SK-N-SH (cell line): Measurements from ENCODE around the gene FNDC3B. TPM values are rescaled to one million over a fixed set of nuclear protein-coding genes. Genes with fewer than 3 reads are reported as not detected.
A peak's percentile ranks its signal among the peaks of the same experiment; 100 is the strongest.

Source experiments
- CTCF ChIA-PET: fragments of 300-600, 350-600 bp; formaldehyde crosslinking; extraction: SDS; loops from one replicate; lab custom pipeline; 2021; lab: Yijun Ruan, JAX
- POLR2A ChIA-PET: fragments of 350-600 bp; sonication (Branson Sonifier 250); formaldehyde crosslinking; extraction: SDS; loops from one replicate; lab custom pipeline; 2020; ENCODE audit warnings: antibody characterized with exemption, inconsistent platforms; lab: Yijun Ruan, JAX
- DNase-seq: peaks from one replicate; pipeline ENCODE4 v3.0.0; 2012
- H2AFZ ChIP-seq: fragments of 200-600 bp; sonication (generic); 2 replicates; pipeline ENCODE4 v1.8.1; 2016; ENCODE audit warnings: antibody characterized with exemption, mild to moderate bottlenecking, low read depth
- H3F3A ChIP-seq: fragments of 200-600 bp; sonication (generic); replicated peaks from 2 replicates; pipeline ENCODE3; 2016; ENCODE audit warnings: antibody characterized with exemption, mild to moderate bottlenecking; ENCODE audit not compliant: insufficient read depth
- H3K27ac ChIP-seq, 2 experiments: fragments of 200-500 bp in 1 of 2; fragments of 200-600 bp in 1 of 2; sonication (Bioruptor generic) in 1 of 2; sonication (generic), shearing (Covaris generic) in 1 of 2; 2 replicates each; pipeline versions ENCODE4 v1.5.1 to v1.6.1; 2014 to 2016; ENCODE audit warnings: low read depth in 2 of 2, inconsistent platforms in 1 of 2, low read length in 1 of 2, mild to moderate bottlenecking in 1 of 2, mixed read lengths in 1 of 2
- H3K27me3 ChIP-seq: fragments of 200-600 bp; sonication (generic), shearing (Covaris generic); 2 replicates; pipeline ENCODE4 v1.6.1; 2016; ENCODE audit warnings: mixed run types; ENCODE audit not compliant: insufficient read depth
- H3K36me3 ChIP-seq, 2 experiments: fragments of 200-500 bp in 1 of 2; fragments of 200-600 bp in 1 of 2; sonication (Bioruptor generic) in 1 of 2; sonication (generic) in 1 of 2; replicated peaks in 1 of 2; 2 replicates each; pipeline versions ENCODE3 to v1.5.1; 2014 to 2016; ENCODE audit warnings: low read length in 1 of 2, mild to moderate bottlenecking in 1 of 2; ENCODE audit not compliant: insufficient read depth in 2 of 2, control insufficient read depth in 1 of 2
- H3K4me1 ChIP-seq, 2 experiments: fragments of 200-500 bp in 1 of 2; fragments of 200-600 bp in 1 of 2; sonication (Bioruptor generic) in 1 of 2; sonication (generic), shearing (Covaris generic) in 1 of 2; 2 replicates each; pipeline versions ENCODE4 v1.5.1 to v1.6.1; 2014 to 2016; ENCODE audit warnings: low read depth in 1 of 2, low read length in 1 of 2, mixed run types in 1 of 2; ENCODE audit not compliant: insufficient read depth in 2 of 2, control insufficient read depth in 1 of 2
- H3K4me2 ChIP-seq: fragments of 200-600 bp; sonication (generic), shearing (Covaris generic); 2 replicates; pipeline ENCODE4 v1.6.1; 2017; ENCODE audit warnings: mixed run types
- H3K4me3 ChIP-seq, 2 experiments: fragments of 200-500 bp in 1 of 2; fragments of 200-600 bp in 1 of 2; sonication (Bioruptor generic) in 1 of 2; sonication (generic), shearing (Covaris generic) in 1 of 2; 2 replicates each; pipeline versions ENCODE4 v1.5.1 to v1.8.1; 2014 to 2016; ENCODE audit warnings: low read depth in 2 of 2, inconsistent platforms in 1 of 2, low read length in 1 of 2, mild to moderate bottlenecking in 1 of 2, mixed read lengths in 1 of 2, moderate library complexity in 1 of 2
- H3K79me2 ChIP-seq: fragments of 200-600 bp; sonication (generic); 2 replicates; pipeline ENCODE4 v1.8.1; 2017; ENCODE audit warnings: mild to moderate bottlenecking; ENCODE audit not compliant: insufficient read depth
- H3K9ac ChIP-seq: fragments of 200-600 bp; sonication (generic); 2 replicates; pipeline ENCODE4 v1.6.1; 2017; ENCODE audit warnings: mixed run types
- H3K9me2 ChIP-seq: fragments of 200-600 bp; sonication (generic); 2 replicates; pipeline ENCODE4 v1.6.1; 2017; ENCODE audit warnings: mixed run types
- H3K9me3 ChIP-seq: fragments of 200-600 bp; sonication (generic); 2 replicates; pipeline ENCODE4 v1.6.1; 2017; ENCODE audit warnings: mixed run types, mild to moderate bottlenecking, moderate library complexity
- H4K20me1 ChIP-seq: fragments of 200-600 bp; sonication (generic); 2 replicates; pipeline ENCODE4 v1.6.1; 2017; ENCODE audit warnings: mild to moderate bottlenecking, mixed run types; ENCODE audit not compliant: insufficient read depth
- FOSL2 ChIP-seq: IDR thresholded peaks from 2 replicates; pipeline ENCODE4 v1.4.0; 2012; ENCODE audit warnings: low read depth, mild to moderate bottlenecking, moderate library complexity, borderline replicate concordance
- FOXJ3 ChIP-seq: sonication (generic); formaldehyde crosslinking; IDR thresholded peaks from 2 replicates; pipeline ENCODE4 v1.5.1; 2020; ENCODE audit warnings: mild to moderate bottlenecking, missing genetic modification reagents
- NFIC ChIP-seq: IDR thresholded peaks from 2 replicates; pipeline ENCODE4 v1.4.0; 2012; ENCODE audit warnings: borderline replicate concordance
- NRF1 ChIP-seq: IDR thresholded peaks from 2 replicates; pipeline ENCODE4 v1.6.1; 2012; ENCODE audit warnings: low read depth, mild to moderate bottlenecking, low read length
- POLR2AphosphoS5 ChIP-seq: IDR thresholded peaks from 2 replicates; pipeline ENCODE4 v1.6.1; 2012; ENCODE audit warnings: low read depth, low read length
- RFX5 ChIP-seq: IDR thresholded peaks from 2 replicates; pipeline ENCODE4 v1.6.1; 2012; ENCODE audit warnings: mild to moderate bottlenecking, improper control_type of control experiment, low read length
- RXRA ChIP-seq: IDR thresholded peaks from 2 replicates; pipeline ENCODE4 v1.4.0; 2012; ENCODE audit warnings: low read depth, mild to moderate bottlenecking, borderline replicate concordance
- SIN3A ChIP-seq: IDR thresholded peaks from 2 replicates; pipeline ENCODE4 v1.6.1; 2012; ENCODE audit warnings: low read depth, mild to moderate bottlenecking, low read length, moderate library complexity, borderline replicate concordance
- SMC3 ChIP-seq: IDR thresholded peaks from 2 replicates; pipeline ENCODE4 v1.6.1; 2012; ENCODE audit warnings: low read depth, low read length, improper control_type of control experiment
- TAF1 ChIP-seq: IDR thresholded peaks from 2 replicates; pipeline ENCODE4 v1.6.1; 2012; ENCODE audit warnings: low read depth, mild to moderate bottlenecking, low read length, moderate library complexity, borderline replicate concordance
- TCF12 ChIP-seq: IDR thresholded peaks from 2 replicates; pipeline ENCODE4 v1.4.0; 2012
- TEAD4 ChIP-seq: IDR thresholded peaks from 2 replicates; pipeline ENCODE4 v1.4.0; 2012; ENCODE audit warnings: mild to moderate bottlenecking, borderline replicate concordance; ENCODE audit not compliant: insufficient read depth
- YY1 ChIP-seq: IDR thresholded peaks from 2 replicates; pipeline ENCODE4 v1.4.0; 2012; ENCODE audit warnings: low read depth, mild to moderate bottlenecking
- WGBS: methylation state at CpG from one replicate; pipeline ENCODE4 v1.1.6; 2017; ENCODE audit warnings: low lambda C conversion rate; 5-methylcytosine and 5-hydroxymethylcytosine counted together
- polyA plus RNA-seq, 3 experiments: library from polyadenylated mRNA; depleted of rRNA; stranded (reverse); fragments of >200 nt; gene quantifications; 2 replicates each; pipeline ENCODE4 v1.2.3, GENCODE V29; 2012
- TF ChIP-seq, protein P1 (sequence below): IDR thresholded peaks from 2 replicates; pipeline ENCODE4; 2012
- TF ChIP-seq, protein P2 (sequence below): IDR thresholded peaks from 2 replicates; pipeline ENCODE4 v1.4.0; 2012; ENCODE audit warnings: low read depth, borderline replicate concordance
- TF ChIP-seq, protein P3 (sequence below): IDR thresholded peaks from 2 replicates; pipeline ENCODE4 v1.4.0; 2012; ENCODE audit warnings: low read depth, borderline replicate concordance
- TF ChIP-seq, protein P4 (sequence below): fragments of 150-350 bp; IDR thresholded peaks from 2 replicates; pipeline ENCODE4 v1.6.1; 2016; ENCODE audit warnings: mild to moderate bottlenecking, low read depth, low read length
- TF ChIP-seq, protein P5 (sequence below): fragments of 150-350 bp; IDR thresholded peaks from 2 replicates; pipeline ENCODE4 v1.6.1; 2017; ENCODE audit warnings: antibody characterized with exemption, low read length, low read depth, borderline replicate concordance

FNDC3B gene
- polyA plus RNA-seq, 1 of the 3 experiments (the other 2 are of a cell fraction), result 10.4 TPM

DNA sequence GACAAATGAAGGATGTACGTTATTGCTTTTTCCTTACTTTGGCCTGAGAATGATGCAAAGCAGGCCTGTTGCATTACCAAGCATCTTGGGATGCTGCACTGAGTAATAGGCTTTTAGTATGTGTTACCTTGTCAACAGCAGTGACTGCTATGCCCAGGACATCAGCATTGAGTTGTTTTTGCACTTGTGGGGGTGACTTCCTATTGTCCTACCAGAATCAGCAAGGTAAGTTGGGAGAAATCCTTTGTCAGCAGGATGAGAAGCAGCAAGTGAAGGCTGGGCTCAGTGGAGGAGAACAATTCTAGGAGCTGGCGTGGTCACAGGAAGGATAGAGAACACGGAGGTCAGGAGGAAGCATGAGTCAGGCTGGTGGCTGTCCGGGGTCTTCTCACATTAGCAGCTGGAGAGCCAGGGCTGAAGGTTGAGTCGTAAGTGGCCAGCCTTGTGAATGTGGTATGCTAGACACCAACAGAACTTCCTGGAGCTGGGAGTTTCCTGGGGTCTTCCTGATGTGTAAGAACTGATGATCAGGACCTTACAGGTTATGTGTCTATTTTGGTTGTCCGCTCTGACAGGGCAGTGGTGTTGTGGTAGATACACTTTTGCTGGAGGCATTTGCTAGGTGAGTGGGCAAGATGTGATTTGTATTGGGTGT, 142.7 kb downstream of the FNDC3B start:
- H3K27ac ChIP-seq, result peak overlapping the region in 1 of 2 experiments; percentile 61; a peak in 2 of 4 replicates
- 0 out of 2 replicates have a peak, but pooled peaks have one; percentile 33 for TF ChIP-seq FOSL2
- TF ChIP-seq SMC3, result no peak
- TF ChIP-seq, protein P1, sequence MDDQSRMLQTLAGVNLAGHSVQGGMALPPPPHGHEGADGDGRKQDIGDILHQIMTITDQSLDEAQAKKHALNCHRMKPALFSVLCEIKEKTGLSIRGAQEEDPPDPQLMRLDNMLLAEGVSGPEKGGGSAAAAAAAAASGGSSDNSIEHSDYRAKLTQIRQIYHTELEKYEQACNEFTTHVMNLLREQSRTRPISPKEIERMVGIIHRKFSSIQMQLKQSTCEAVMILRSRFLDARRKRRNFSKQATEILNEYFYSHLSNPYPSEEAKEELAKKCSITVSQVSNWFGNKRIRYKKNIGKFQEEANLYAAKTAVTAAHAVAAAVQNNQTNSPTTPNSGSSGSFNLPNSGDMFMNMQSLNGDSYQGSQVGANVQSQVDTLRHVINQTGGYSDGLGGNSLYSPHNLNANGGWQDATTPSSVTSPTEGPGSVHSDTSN, result 0 out of 2 replicates have a peak, but pooled peaks have one; percentile 33
- 0 out of 2 replicates have a peak, but pooled peaks have one; percentile 28 for TF ChIP-seq TCF12
- TF ChIP-seq TAF1, result no peak
- TF ChIP-seq, all 33 proteins: peak for 3
- H3K79me2 ChIP-seq, result peaks cover 99% of the 10 kb centered on the region
- H3K4me1 ChIP-seq, result peaks cover 6 to 15% of the 10 kb centered on the region in 2 experiments
- H3K36me3 ChIP-seq, result peaks cover 0 to 14% of the 10 kb centered on the region in 2 experiments
- no peak overlapping the region for H3K9ac ChIP-seq
- H3K4me3 ChIP-seq, result 0 out of 4 replicates have a peak overlapping the region, but pooled peaks of 1 of the 2 experiments have one; percentile 8
- POLR2A ChIA-PET, result no interaction called here
- CTCF ChIA-PET, result no interaction called here
- H3F3A ChIP-seq, result peaks cover 17% of the 10 kb centered on the region
- no peaks in the 10 kb centered on the region for H3K27me3 ChIP-seq
- no peaks in the 10 kb centered on the region for H3K9me2 ChIP-seq
- peak overlapping the region; percentile 49 for H3K4me2 ChIP-seq
- WGBS, result 38% methylated on average over 6 of the region's 6 CpGs
- no peak for DNase-seq
- H2AFZ ChIP-seq, result no peak overlapping the region
- H4K20me1 ChIP-seq, result peaks cover 64% of the 10 kb centered on the region
- H3K9me3 ChIP-seq, result no peaks in the 10 kb centered on the region

DNA sequence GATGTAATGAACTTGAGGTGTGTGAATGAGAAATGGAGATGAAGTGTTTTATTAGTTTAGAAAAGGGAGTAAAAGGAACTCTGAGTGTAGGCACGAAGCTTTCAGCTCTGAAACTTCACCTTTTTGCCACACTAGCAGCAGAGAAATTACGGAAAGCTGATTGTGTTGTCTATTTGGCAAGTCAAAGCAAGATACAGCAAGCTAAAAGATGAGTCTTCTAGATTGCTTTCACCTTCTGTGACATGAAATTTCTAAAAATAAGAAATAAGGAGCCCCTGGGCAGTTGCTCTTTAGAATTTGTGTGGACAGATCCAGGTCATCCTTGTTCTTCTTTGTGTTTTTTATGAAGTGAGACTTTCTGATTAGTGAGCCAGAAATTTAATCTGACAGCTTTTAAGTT, 143.4 kb downstream of the FNDC3B start:
- peaks cover 98% of the 10 kb centered on the region for H3K79me2 ChIP-seq
- no peak overlapping the region for H3K4me3 ChIP-seq
- CTCF ChIA-PET, result no interaction called here
- no peak for DNase-seq
- no peak overlapping the region for H3K4me2 ChIP-seq
- WGBS, result 97% methylated on average over 2 of the region's 2 CpGs
- H3K9me3 ChIP-seq, result no peaks in the 10 kb centered on the region
- peaks cover 6 to 12% of the 10 kb centered on the region in 2 experiments for H3K4me1 ChIP-seq
- H3K27me3 ChIP-seq, result no peaks in the 10 kb centered on the region
- H4K20me1 ChIP-seq, result peaks cover 67% of the 10 kb centered on the region
- no peak overlapping the region for H3K9ac ChIP-seq
- H3F3A ChIP-seq, result peaks cover 17% of the 10 kb centered on the region
- H3K9me2 ChIP-seq, result no peaks in the 10 kb centered on the region
- H3K27ac ChIP-seq, result peak overlapping the region in 1 of 2 experiments; percentile 61; a peak in 2 of 4 replicates
- peaks cover 0 to 15% of the 10 kb centered on the region in 2 experiments for H3K36me3 ChIP-seq
- H2AFZ ChIP-seq, result no peak overlapping the region
- POLR2A ChIA-PET, result no interaction called here
- TF ChIP-seq RFX5, result no peak
- TF ChIP-seq TCF12, result no peak
- TF ChIP-seq NFIC, result no peak
- TF ChIP-seq, protein P2, sequence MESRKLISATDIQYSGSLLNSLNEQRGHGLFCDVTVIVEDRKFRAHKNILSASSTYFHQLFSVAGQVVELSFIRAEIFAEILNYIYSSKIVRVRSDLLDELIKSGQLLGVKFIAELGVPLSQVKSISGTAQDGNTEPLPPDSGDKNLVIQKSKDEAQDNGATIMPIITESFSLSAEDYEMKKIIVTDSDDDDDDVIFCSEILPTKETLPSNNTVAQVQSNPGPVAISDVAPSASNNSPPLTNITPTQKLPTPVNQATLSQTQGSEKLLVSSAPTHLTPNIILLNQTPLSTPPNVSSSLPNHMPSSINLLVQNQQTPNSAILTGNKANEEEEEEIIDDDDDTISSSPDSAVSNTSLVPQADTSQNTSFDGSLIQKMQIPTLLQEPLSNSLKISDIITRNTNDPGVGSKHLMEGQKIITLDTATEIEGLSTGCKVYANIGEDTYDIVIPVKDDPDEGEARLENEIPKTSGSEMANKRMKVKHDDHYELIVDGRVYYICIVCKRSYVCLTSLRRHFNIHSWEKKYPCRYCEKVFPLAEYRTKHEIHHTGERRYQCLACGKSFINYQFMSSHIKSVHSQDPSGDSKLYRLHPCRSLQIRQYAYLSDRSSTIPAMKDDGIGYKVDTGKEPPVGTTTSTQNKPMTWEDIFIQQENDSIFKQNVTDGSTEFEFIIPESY, result no peak
- no peak for TF ChIP-seq POLR2AphosphoS5
- TF ChIP-seq, protein P1, result no peak
- no peak for TF ChIP-seq SIN3A
- TF ChIP-seq SMC3, result no peak
- no peak for TF ChIP-seq NRF1
- no peak for TF ChIP-seq FOXJ3
- no peak for TF ChIP-seq FOSL2
- TF ChIP-seq TEAD4, result no peak
- TF ChIP-seq YY1, result no peak
- TF ChIP-seq, protein P3, sequence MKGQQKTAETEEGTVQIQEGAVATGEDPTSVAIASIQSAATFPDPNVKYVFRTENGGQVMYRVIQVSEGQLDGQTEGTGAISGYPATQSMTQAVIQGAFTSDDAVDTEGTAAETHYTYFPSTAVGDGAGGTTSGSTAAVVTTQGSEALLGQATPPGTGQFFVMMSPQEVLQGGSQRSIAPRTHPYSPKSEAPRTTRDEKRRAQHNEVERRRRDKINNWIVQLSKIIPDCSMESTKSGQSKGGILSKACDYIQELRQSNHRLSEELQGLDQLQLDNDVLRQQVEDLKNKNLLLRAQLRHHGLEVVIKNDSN, result no peak
- TF ChIP-seq RXRA, result no peak
- TF ChIP-seq, protein P4, sequence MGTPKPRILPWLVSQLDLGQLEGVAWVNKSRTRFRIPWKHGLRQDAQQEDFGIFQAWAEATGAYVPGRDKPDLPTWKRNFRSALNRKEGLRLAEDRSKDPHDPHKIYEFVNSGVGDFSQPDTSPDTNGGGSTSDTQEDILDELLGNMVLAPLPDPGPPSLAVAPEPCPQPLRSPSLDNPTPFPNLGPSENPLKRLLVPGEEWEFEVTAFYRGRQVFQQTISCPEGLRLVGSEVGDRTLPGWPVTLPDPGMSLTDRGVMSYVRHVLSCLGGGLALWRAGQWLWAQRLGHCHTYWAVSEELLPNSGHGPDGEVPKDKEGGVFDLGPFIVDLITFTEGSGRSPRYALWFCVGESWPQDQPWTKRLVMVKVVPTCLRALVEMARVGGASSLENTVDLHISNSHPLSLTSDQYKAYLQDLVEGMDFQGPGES, result no peak
- TF ChIP-seq, protein P5, sequence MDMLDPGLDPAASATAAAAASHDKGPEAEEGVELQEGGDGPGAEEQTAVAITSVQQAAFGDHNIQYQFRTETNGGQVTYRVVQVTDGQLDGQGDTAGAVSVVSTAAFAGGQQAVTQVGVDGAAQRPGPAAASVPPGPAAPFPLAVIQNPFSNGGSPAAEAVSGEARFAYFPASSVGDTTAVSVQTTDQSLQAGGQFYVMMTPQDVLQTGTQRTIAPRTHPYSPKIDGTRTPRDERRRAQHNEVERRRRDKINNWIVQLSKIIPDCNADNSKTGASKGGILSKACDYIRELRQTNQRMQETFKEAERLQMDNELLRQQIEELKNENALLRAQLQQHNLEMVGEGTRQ, result no peak
- no peak for TF ChIP-seq TAF1
